Stimulated activated CD8-positive, alpha-beta memory T cell treated with anti-CD3 and anti-CD28 coated beads, Interleukin-12 subunit alpha, Interleukin-12 subunit beta, amount 100 ng/mL, for 1 hour (primary cell): ENCODE measurements around the gene CCDC195.

ENCODE experiments used
- DNase-seq: peaks from one replicate; pipeline ENCODE4 v3.0.0-alpha.2; 2020; ENCODE audit warnings: low read depth

CCDC195 gene

GRCh38 chr2:224716201-224716600 lies at the start of gene CCDC195:
TSS of gene CCDC195 (minus strand) at chr2:224716365. CDS start at chr2:224716365, 0 bp downstream.
- no peak for DNase-seq

- no peak for DNase-seq
Observed at GRCh38 chr2:224764565-224765236, 48.5 kb upstream of the CCDC195 start.

GRCh38 chr2:224757934-224758548 lies 41.9 kb upstream of the CCDC195 start:
- DNase-seq: no peak

GRCh38 chr2:224753743-224754540 lies 37.8 kb upstream of the CCDC195 start:
- no peak for DNase-seq

GRCh38 chr2:224751996-224752698 lies 36.0 kb upstream of the CCDC195 start:
- DNase-seq: no peak

- no peak for DNase-seq
Observed at GRCh38 chr2:224749136-224749535, 33.0 kb upstream of the CCDC195 start.

- DNase-seq: no peak
Observed at GRCh38 chr2:224747765-224748164, 31.6 kb upstream of the CCDC195 start.

GRCh38 chr2:224736227-224736626 lies 20.1 kb upstream of the CCDC195 start:
- no peak for DNase-seq

GRCh38 chr2:224734949-224735348 lies 18.8 kb upstream of the CCDC195 start:
- no peak for DNase-seq

GRCh38 chr2:224731665-224732064 lies 15.5 kb upstream of the CCDC195 start:
- DNase-seq: no peak

- no peak for DNase-seq
Observed at GRCh38 chr2:224729435-224729834, 13.3 kb upstream of the CCDC195 start.

GRCh38 chr2:224724331-224724730 lies 8.2 kb upstream of the CCDC195 start:
- DNase-seq: no peak

GRCh38 chr2:224723586-224724217 lies 7.5 kb upstream of the CCDC195 start:
- DNase-seq: no peak

- no peak for DNase-seq
Observed at GRCh38 chr2:224722770-224723169, 6.6 kb upstream of the CCDC195 start.

- DNase-seq: no peak
Observed at GRCh38 chr2:224722250-224722649, 6.1 kb upstream of the CCDC195 start.

- DNase-seq: no peak
Observed at GRCh38 chr2:224716921-224717320, 756 bp upstream of the CCDC195 start.

- DNase-seq: no peak
Observed at GRCh38 chr2:224711859-224712665, 4.1 kb downstream of the CCDC195 start.

GRCh38 chr2:224711381-224711780 lies 4.8 kb downstream of the CCDC195 start:
- DNase-seq: no peak

GRCh38 chr2:224709301-224709700 lies 6.9 kb downstream of the CCDC195 start:
- no peak for DNase-seq

- no peak for DNase-seq
Observed at GRCh38 chr2:224694502-224694901, 21.7 kb downstream of the CCDC195 start.

- no peak for DNase-seq
Observed at GRCh38 chr2:224691563-224691962, 24.6 kb downstream of the CCDC195 start.
